Activated CD4-positive, alpha-beta T cell treated with anti-CD3 and anti-CD28 coated beads, Interleukin-2, amount 50 U/mL, for 16 hours (primary cell): ENCODE measurements around the gene PPT1.

ENCODE experiments used
- DNase-seq: peaks from one replicate; pipeline ENCODE4 v3.0.0-alpha.2; 2020

The PPT1 gene

DNA sequence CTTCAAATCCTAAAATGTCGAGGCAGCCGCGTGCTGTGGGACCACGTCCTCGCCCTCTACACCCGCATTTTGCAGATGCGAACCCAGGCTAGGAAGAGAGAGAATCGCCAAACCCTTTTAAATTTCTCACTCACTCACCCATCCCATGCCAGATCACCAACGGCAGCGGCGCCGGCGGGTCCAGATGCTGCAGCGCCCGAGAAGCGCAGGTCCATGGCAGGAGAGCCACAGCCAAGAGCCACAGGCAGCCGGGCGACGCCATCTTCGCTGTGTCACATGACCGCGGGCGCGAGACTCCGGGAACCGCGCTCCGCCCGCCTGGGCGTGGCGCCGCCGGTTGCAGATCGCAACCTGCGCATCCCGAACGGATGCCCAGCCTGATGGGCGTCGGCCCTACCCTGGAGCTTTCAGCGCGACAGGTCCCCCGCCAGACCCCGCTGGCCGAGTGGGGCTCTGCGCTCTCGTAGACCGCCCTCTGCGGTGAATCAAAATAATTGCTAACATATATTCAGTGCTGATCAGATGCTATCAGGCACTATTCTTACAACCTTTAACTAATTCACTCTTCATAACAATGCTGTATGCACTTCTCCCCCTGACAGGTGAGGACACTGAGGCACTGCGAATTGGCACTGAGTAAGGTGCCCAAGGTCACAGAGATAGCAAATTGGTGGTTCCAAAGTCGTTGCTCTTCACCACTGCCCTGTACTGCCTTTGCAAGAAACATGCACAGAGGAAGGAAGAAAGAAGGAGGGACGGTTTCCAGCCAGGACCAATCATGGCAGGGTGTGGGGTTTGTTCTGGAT lies at the start of gene PPT1:
PPT1 (minus strand) TSS at position 276 of the 806 bp plus-strand sequence; CDS start at position 262, 14 bp downstream.
- DNase-seq: peak; percentile 85

GRCh38 chr1:40143891-40144575 lies 47.0 kb upstream of the PPT1 start:
- DNase-seq: peak; percentile 71

DNA sequence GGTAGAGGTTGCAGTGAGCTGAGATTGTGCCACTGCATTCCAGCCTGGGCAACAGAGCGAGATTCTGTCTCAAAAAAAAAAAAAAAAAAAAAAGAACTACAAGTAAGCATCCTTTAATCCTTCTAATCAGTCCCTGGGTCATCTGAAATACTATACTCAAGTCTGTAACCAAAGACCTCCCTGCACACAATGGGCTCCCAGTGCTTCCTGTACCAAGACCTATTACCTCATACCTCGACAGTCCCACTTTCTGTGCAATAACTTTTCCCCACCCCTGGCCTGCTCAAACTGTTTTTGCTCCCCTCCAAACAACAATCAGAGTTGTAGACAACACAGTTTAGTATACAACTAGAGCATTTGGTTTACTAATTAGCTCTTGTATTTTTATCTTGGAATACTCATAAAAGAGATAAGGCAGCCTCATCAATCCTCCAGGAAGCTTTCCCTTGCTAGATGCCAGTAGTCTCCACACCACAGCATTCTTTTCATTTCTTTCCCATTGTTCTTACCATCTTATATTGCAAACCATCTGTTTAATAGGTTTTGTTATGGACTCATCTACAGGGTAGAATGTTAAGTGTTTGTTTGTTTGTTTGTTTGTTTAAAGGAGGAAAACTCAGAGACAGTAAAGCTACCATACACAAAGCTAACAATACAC lies 45.0 kb upstream of the PPT1 start:
- no peak for DNase-seq

DNA sequence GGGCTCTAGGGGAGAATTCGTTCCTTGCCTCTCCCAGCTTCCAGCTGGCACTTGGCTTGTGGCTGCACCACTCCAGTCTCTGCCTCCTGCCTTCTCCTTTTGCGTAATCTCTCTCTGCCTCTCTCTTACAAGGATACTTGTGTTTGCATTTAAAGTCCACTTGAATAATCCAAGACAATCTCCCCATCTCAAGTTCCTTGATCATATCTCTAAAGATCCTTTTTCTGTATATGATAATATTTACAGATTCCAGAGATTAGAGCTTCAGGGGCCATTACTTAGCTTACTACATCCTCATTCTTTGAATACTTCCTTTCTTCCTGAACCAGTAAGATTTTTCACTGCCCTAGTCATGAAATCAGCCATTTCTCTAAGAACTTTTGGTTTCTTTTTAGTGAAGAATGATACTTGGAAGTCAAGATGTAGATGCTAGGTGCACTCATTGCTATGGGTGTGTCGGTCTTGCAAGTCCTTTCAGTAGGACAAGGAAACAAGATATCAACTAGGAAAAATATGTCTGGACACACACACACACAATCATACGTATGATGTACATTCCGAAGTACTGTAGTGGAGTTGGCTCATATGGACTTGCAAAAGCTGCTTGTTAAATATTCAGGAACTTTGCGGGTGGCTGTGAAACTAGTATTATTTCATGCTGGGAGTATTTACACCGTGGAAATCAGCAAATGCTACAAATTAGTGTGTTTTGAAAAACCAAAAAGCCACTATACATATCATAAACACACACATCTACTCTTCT lies 43.3 kb upstream of the PPT1 start:
- DNase-seq: no peak

GRCh38 chr1:40133839-40134238 lies 36.8 kb upstream of the PPT1 start:
- DNase-seq: no peak

- no peak for DNase-seq
These were observed 36.2 kb upstream of the PPT1 start for GRCh38 chr1:40133312-40133665.

GRCh38 chr1:40132383-40133311 lies 35.6 kb upstream of the PPT1 start:
- no peak for DNase-seq

- no peak for DNase-seq
These were observed 33.8 kb upstream of the PPT1 start for GRCh38 chr1:40130892-40131291.

DNA sequence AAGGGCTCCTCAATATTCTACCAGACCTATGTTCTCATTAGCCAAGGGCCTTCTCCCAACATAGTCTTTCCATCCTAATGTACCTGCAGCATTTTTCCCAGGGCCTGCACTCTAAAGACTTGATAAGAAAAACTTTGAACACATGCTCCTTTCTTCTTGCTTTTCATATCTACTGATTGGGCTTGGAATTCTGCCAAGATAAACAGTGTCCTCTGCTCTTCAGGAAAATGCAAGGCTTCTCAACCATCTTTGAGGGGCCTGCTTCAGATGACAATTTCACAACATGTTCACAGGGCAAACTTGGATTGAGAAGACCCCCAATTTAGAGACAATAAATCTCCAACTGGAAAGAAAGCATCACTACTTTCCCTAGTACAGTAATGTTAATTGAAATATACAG lies 25.8 kb upstream of the PPT1 start:
- DNase-seq: no peak

DNA sequence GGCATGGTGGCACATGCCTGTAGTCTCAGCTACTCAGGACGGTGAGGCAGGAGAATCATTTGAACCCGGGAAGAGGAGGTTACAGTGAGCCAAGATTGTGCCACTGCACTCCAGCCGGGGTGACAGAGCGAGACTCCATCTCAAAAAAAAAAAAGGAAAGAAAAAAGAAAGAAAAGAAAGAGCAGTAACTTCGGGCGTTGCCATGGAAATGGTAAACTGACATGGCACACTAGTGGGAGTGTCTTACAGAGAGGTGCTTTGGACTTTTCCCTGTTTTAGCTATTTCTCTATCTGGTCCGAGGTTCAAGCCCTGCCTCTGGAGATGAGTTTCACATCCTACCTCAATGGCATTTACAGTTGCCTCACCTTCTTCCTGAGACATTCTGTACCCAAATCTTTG lies 23.1 kb upstream of the PPT1 start:
- no peak for DNase-seq

DNA sequence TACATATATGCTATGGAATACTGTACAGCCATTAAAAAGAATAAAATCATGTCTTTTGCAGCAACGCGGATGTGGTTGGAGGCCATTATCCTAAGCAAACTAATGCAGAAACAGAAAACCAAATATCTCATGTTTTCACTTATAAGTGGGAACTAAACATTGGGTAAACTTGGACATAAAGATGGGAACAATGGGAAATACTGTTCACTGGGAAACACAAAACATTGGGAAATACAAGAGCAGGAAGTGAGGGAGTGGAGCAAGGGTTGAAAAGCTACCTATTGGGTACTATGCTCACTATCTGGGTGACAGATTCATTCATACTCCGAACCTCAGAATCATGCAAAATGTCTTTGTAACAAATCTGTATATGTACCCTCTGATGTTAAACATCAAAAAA lies 17.3 kb upstream of the PPT1 start:
- no peak for DNase-seq

DNA sequence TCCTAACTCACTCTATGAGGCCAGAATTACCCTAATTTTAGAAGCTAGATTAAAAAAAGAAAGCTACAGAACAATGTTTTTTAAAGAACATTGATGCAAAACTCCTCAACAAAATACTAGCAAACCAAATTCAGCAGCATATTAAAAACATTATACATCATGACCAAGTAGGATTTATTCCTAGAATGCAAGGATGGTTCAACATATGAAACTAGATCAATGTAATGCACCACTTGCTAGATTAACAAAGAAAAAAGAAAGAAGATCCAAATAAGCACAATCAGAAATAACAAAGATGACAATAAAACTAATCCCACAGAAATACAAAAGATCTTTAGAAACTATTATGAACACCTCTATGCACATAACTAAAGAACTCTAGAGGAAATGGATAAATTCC lies 13.3 kb upstream of the PPT1 start:
- DNase-seq: no peak

- DNase-seq: no peak
These were observed 10.4 kb upstream of the PPT1 start for GRCh38 chr1:40107290-40107959.

- DNase-seq: peak; percentile 12
These were observed 8.0 kb upstream of the PPT1 start for GRCh38 chr1:40105028-40105427.

DNA sequence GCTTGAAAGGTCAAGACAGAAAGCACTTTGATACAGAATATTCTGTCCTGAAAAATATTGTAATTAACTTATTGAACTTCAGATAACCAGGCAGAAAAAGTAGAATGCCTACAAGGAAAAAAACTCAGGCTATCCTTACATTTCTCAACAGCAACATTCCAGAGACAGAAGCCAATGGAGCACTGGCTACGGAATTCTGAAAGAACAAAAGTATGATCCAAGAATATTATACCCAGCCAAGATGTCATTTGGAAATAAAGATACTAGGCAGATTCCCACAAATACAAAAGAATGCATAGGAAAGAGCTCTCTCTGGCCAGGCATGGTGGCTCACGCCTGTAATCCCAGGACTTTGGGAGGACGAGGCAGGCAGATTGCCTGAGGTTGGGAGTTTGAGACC lies 5.8 kb upstream of the PPT1 start:
- DNase-seq: no peak

DNA sequence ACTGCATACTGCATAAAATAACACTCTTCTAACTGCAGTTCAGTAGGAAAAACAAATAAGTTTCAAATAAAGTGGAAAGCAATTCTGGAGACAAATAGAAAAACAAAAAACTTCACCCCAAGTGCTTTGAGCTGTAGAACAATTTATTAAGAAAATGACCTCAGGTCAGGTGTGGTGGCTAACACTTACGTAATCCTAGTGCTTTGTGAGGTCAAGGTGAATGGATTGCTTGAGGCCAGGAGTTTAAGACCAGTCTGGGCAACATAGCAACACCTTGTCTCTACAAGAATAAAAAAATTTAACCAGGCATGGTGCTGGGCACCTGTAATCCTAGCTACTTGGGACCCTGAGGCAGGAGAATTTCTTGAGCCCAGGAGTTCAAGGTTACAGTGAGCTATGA lies 5.0 kb upstream of the PPT1 start:
- DNase-seq: no peak

DNA sequence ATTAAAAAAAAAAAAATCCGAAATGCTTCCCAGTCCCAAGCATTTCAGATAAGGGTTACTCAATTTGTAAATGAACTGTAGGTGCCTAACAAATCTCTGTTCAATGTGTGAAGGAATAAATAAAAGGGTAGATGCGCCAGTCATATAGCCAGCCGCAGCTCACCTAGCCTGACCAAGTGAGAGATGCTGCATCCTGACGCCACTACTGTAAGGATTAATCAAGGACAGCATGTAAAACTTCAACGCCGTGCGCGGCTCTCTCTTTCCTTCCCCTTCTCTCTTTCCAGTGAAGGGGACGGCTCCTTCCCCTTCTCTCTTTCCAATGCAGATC lies 441 bp downstream of the PPT1 start:
- peak; percentile 11 for DNase-seq

DNA sequence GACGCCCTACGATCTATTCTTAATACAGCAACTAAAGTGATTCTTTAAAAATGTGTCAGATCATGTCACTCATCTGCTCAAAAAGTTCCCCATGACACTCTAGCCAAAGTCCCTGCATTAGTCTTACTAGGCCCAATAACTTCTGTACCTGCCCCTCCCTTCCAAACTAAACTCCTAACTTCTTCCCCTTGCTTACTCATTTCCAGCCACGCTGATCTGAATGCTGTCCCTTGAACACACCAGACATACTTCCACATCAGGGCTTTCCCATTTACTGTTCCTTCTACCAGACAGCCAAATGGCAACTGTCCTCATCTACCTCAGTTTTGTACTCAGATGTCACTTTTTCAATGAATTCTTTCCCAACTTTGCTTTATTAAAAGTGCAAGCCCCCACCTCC lies 1.2 kb downstream of the PPT1 start:
- DNase-seq: no peak

GRCh38 chr1:40094466-40095110 lies 2.5 kb downstream of the PPT1 start:
- no peak for DNase-seq

GRCh38 chr1:40092706-40093639 lies 4.1 kb downstream of the PPT1 start:
- no peak for DNase-seq
